BE2C (cell line): ENCODE results near the gene DNAAF6.

ENCODE experiments used
- DNase-seq: peaks from one replicate; pipeline ENCODE4 v3.0.0-alpha.2; 2020
- H3K27me3 ChIP-seq: fragments of 250-450 bp; sonication (Bioruptor Pico); 2 replicates; pipeline ENCODE4 v1.5.1; 2020; ENCODE audit warnings: mild to moderate bottlenecking
- H3K36me3 ChIP-seq: fragments of 250-450 bp; sonication (Bioruptor Pico); 2 replicates; pipeline ENCODE4 v1.5.1; 2020; ENCODE audit warnings: mild to moderate bottlenecking
- H3K4me1 ChIP-seq: fragments of 250-450 bp; sonication (Bioruptor Pico); 2 replicates; pipeline ENCODE4 v1.5.1; 2020
- H3K4me3 ChIP-seq: 2 replicates; pipeline ENCODE4 v1.5.1; 2011; ENCODE audit warnings: low read depth, low read length
- H3K9me3 ChIP-seq: fragments of 250-450 bp; sonication (Bioruptor Pico); 2 replicates; pipeline ENCODE4 v1.5.1; 2020
- CTCF ChIP-seq: IDR thresholded peaks from 2 replicates; pipeline ENCODE4 v1.5.1; 2012; ENCODE audit warnings: mild to moderate bottlenecking, low read depth, low read length

DNAAF6 gene

DNA sequence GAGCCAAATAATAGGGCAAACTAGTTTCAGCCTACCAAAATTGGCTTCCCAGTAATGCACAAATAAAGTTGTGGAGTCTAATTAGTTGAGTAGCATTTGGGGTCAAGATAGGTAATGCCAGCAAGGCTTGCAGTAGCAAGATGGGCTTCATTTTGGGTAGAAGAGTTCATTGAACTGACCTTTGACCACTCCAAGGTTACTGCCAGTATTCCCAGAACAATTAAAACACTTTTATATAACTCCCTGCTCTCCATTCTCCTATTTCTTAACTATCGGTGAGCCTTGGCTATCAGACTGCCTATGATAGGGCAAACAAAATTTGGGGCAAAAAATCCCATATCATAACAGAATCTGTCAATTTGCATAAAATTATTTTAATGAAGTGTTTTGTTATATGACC, 7.1 kb downstream of the DNAAF6 start:
- TF ChIP-seq CTCF = no peak
- H3K27me3 ChIP-seq = no peaks in the 10 kb centered on the region
- no peaks in the 10 kb centered on the region for H3K4me1 ChIP-seq
- no peaks in the 10 kb centered on the region for H3K9me3 ChIP-seq
- DNase-seq = no peak
- no peak overlapping the region for H3K4me3 ChIP-seq
- H3K36me3 ChIP-seq = no peaks in the 10 kb centered on the region

GRCh38 chrX:107226757-107227156, 20.3 kb downstream of the DNAAF6 start:
- no peak overlapping the region for H3K4me3 ChIP-seq
- no peaks in the 10 kb centered on the region for H3K9me3 ChIP-seq
- no peak for DNase-seq
- H3K27me3 ChIP-seq = no peaks in the 10 kb centered on the region
- no peaks in the 10 kb centered on the region for H3K4me1 ChIP-seq
- no peak for TF ChIP-seq CTCF
- H3K36me3 ChIP-seq = no peaks in the 10 kb centered on the region

- Histone ChIP-seq H3K36me3 (no peaks in the 10 kb centered on the region), H3K4me3 (no peak overlapping the region), H3K27me3 (no peaks in the 10 kb centered on the region), H3K9me3 (no peaks in the 10 kb centered on the region), H3K4me1 (no peaks in the 10 kb centered on the region)
- no peak for DNase-seq
- TF ChIP-seq CTCF = no peak
Measured at GRCh38 chrX:107227780-107228485, 21.5 kb downstream of the DNAAF6 start.

- H3K9me3 ChIP-seq = no peaks in the 10 kb centered on the region
- H3K4me1 ChIP-seq = no peaks in the 10 kb centered on the region
- no peak for DNase-seq
- H3K36me3 ChIP-seq = no peaks in the 10 kb centered on the region
- H3K27me3 ChIP-seq = no peaks in the 10 kb centered on the region
- no peak for TF ChIP-seq CTCF
- H3K4me3 ChIP-seq = no peak overlapping the region
Measured at GRCh38 chrX:107228486-107228819, 22.0 kb downstream of the DNAAF6 start.

DNA sequence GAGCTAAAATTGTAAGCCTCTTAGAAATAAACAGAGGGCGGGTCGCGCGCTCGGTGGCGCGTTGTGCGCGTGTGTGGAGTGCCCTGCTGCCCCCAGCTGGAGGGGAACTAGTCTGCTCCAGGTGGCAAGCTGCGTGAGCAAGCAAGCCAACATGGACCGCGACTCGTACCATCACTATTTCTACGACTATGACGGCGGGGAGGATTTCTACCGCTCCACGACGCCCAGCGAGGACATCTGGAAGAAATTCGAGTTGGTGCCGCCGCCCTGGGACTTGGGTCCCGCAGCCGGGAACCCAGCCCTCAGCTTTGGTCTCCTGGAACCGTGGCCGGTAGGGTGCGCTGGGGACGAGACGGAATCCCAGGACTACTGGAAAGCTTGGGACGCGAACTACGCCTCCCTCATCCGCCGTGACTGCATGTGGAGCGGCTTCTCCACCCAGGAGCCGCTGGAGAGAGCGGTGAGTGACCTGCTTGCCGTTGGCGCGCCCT, 66.1 kb downstream of the DNAAF6 start:
- DNase-seq = no peak
- no peak for TF ChIP-seq CTCF

GRCh38 chrX:107273795-107274194, 67.4 kb downstream of the DNAAF6 start:
- no peak for DNase-seq
- H3K36me3 ChIP-seq = no peaks in the 10 kb centered on the region
- TF ChIP-seq CTCF = no peak
- no peak overlapping the region for H3K4me3 ChIP-seq
- no peaks in the 10 kb centered on the region for H3K27me3 ChIP-seq
- H3K4me1 ChIP-seq = no peaks in the 10 kb centered on the region
- H3K9me3 ChIP-seq = no peaks in the 10 kb centered on the region

More for the DNA sequence above, 66.1 kb downstream of the DNAAF6 start:
- no peaks in the 10 kb centered on the region for H3K36me3 ChIP-seq
- H3K4me1 ChIP-seq = no peaks in the 10 kb centered on the region
- no peaks in the 10 kb centered on the region for H3K9me3 ChIP-seq
- H3K4me3 ChIP-seq = no peak overlapping the region
- no peaks in the 10 kb centered on the region for H3K27me3 ChIP-seq
